Astrocyte of the spinal cord (primary cell): ENCODE data around the gene ING5.

Experiments used
- DNase-seq: peaks from one replicate; pipeline ENCODE4 v3.0.0; 2011; ENCODE audit warnings: low read depth, low spot score
- H3K4me3 ChIP-seq: 2 replicates; pipeline ENCODE4 v1.5.1; 2011; ENCODE audit warnings: low read depth, mild to moderate bottlenecking, low read length, moderate library complexity
- CTCF ChIP-seq: IDR thresholded peaks from 2 replicates; pipeline ENCODE4 v1.5.1; 2012; ENCODE audit warnings: low read depth, mild to moderate bottlenecking, low read length, inconsistent platforms
- in situ Hi-C: cut with HindIII; loops from 2 replicates; pipeline ENCODE4 v1.10.0; 2017; ENCODE audit warnings: low sequenced_read_pairs

ING5 gene

GRCh38 chr2:241748468-241749256 is 46.8 kb downstream of the ING5 start:
- in situ Hi-C loops, result no loop called here
- no peak for DNase-seq
- no peak for TF ChIP-seq CTCF
- no peak overlapping the region for H3K4me3 ChIP-seq

GRCh38 chr2:241750076-241750840 is 48.4 kb downstream of the ING5 start:
- no peak overlapping the region for H3K4me3 ChIP-seq
- no peak for TF ChIP-seq CTCF
- in situ Hi-C loops, result no loop called here
- DNase-seq, result no peak

DNA sequence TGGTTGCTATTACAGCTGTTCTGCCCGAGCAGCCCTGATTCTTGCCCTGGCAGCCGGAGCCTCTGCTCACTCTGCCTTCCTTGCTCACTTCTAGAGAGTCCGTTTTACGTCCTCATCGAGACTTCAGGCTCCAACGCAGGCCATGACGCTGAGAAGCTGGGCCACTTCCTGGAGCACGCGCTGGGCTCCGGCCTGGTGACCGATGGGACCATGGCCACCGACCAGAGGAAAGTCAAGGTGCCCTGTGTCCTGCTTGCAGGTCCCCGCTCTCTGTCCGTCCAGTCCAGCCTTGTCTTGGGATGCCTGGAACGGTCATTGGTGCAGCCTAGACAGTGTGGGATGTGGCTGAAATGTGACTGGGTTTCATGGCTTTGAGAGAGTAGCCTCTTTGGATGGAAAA is 49.3 kb downstream of the ING5 start:
- no peak for TF ChIP-seq CTCF
- in situ Hi-C loops, result no loop called here
- no peak for DNase-seq
- H3K4me3 ChIP-seq, result no peak overlapping the region

- in situ Hi-C loops, result no loop called here
- TF ChIP-seq CTCF, result no peak
- no peak overlapping the region for H3K4me3 ChIP-seq
- no peak for DNase-seq
These were observed 49.9 kb downstream of the ING5 start for GRCh38 chr2:241751776-241752175.

DNA sequence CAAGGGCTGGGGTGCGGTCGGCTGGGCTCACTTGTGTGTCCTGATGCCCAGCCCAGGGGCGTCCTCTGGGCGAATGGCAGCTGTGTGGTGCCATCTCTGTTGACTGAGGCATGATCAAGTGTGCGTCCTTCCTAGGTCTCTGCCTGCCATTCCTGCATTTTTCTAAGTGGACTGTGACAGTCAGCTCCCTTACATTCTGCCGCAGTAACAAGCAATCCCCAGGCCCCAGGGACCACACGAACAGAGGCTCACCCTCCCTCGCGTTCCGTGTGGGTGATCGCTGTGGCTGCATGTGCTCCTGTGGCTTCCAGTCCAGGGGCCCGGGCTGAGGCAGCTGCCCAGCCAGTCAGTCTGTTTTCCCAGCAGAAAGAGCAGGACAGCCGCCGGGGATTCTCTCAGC is 50.4 kb downstream of the ING5 start:
- no peak for TF ChIP-seq CTCF
- in situ Hi-C loops, result no loop called here
- no peak overlapping the region for H3K4me3 ChIP-seq
- no peak for DNase-seq

GRCh38 chr2:241752689-241753276 is 50.9 kb downstream of the ING5 start:
- DNase-seq, result no peak
- H3K4me3 ChIP-seq, result no peak overlapping the region
- TF ChIP-seq CTCF, result no peak
- in situ Hi-C loops, result no loop called here
